PC-3 (cell line): ENCODE results near the gene CPD.

ENCODE experiments used
- CTCF ChIP-seq: fragments of 300-600 bp; sonication (generic); conservative IDR thresholded peaks from 2 replicates; pipeline ENCODE4 v1.5.1; 2017; ENCODE audit warnings: antibody characterized with exemption, low read depth, mild to moderate bottlenecking, low read length
- EZH2 ChIP-seq: fragments of 300-600 bp; sonication (generic); IDR thresholded peaks from one replicate; pipeline ENCODE4 v1.6.1; 2017; ENCODE audit warnings: antibody characterized with exemption, mild to moderate bottlenecking, low read length; ENCODE audit not compliant: unreplicated experiment

- TF ChIP-seq EZH2, result no peak
- no peak for TF ChIP-seq CTCF
These were observed 54.8 kb downstream of the CPD start for GRCh38 chr17:30433514-30433913.
